Neural progenitor cell (in vitro differentiated cells): ENCODE data around the gene LRRTM3.

Source experiments
- CTCF ChIP-seq: fragments of 200-600 bp; sonication (generic); IDR thresholded peaks from 2 replicates; pipeline ENCODE4 v1.5.1; 2017; ENCODE audit warnings: antibody characterized with exemption, mild to moderate bottlenecking
- EZH2 ChIP-seq: fragments of 200-600 bp; sonication (generic); IDR thresholded peaks from 2 replicates; pipeline ENCODE4 v1.6.1; 2017; ENCODE audit warnings: antibody characterized with exemption, mild to moderate bottlenecking, moderate library complexity
- EZH2phosphoT487 ChIP-seq: fragments of 200-600 bp; sonication (generic); IDR thresholded peaks from 2 replicates; pipeline ENCODE4 v1.6.1; 2017; ENCODE audit warnings: antibody characterized with exemption

- TF ChIP-seq CTCF, result peak; percentile 96
- no peak for TF ChIP-seq EZH2
- TF ChIP-seq EZH2phosphoT487, result no peak
Measured at GRCh38 chr10:66931340-66931948, 5.6 kb downstream of the LRRTM3 start.
